HEK293 (cell line): ENCODE data around the gene VPS33A.

Experiments used
- AEBP2 ChIP-seq: fragments of 450-650 bp; formaldehyde crosslinking; IDR thresholded peaks from 2 replicates; pipeline ENCODE4 v1.5.1; 2016; ENCODE audit warnings: missing biosample characterization, missing genetic modification characterization, borderline replicate concordance
- ATF2 ChIP-seq: fragments of 450-650 bp; formaldehyde crosslinking; IDR thresholded peaks from 2 replicates; pipeline ENCODE4 v1.5.1; 2016; ENCODE audit warnings: missing biosample characterization, missing genetic modification characterization, low read depth
- INSM2 ChIP-seq: fragments of 450-650 bp; formaldehyde crosslinking; IDR thresholded peaks from 2 replicates; pipeline ENCODE4 v1.5.1; 2016; ENCODE audit warnings: missing biosample characterization, missing genetic modification characterization
- PATZ1 ChIP-seq: fragments of 450-650 bp; formaldehyde crosslinking; IDR thresholded peaks from 2 replicates; pipeline ENCODE4 v1.5.1; 2016; ENCODE audit warnings: missing biosample characterization, missing genetic modification characterization
- SETDB1 ChIP-seq: IDR thresholded peaks from one replicate; pipeline ENCODE4 v1.6.1; 2017; ENCODE audit warnings: mild to moderate bottlenecking, low read length, moderate library complexity, mixed read lengths; ENCODE audit not compliant: insufficient read length
- SP3 ChIP-seq: fragments of 450-650 bp; formaldehyde crosslinking; IDR thresholded peaks from 2 replicates; pipeline ENCODE4 v1.5.1; 2016; ENCODE audit warnings: missing biosample characterization, missing genetic modification characterization
- YY2 ChIP-seq: fragments of 450-650 bp; formaldehyde crosslinking; IDR thresholded peaks from 2 replicates; pipeline ENCODE4 v1.5.1; 2016; ENCODE audit warnings: missing biosample characterization, missing genetic modification characterization
- ZNF138 ChIP-seq: fragments of 450-650 bp; formaldehyde crosslinking; IDR thresholded peaks from 2 replicates; pipeline ENCODE4 v1.5.1; 2016; ENCODE audit warnings: missing biosample characterization, missing genetic modification characterization, borderline replicate concordance
- ZNF169 ChIP-seq: fragments of 450-650 bp; formaldehyde crosslinking; IDR thresholded peaks from 2 replicates; pipeline ENCODE4 v1.5.1; 2016; ENCODE audit warnings: missing biosample characterization, missing genetic modification characterization
- ZNF174 ChIP-seq: fragments of 450-650 bp; formaldehyde crosslinking; IDR thresholded peaks from 2 replicates; pipeline ENCODE4 v1.5.0; 2017; ENCODE audit warnings: missing biosample characterization, mild to moderate bottlenecking, missing genetic modification characterization
- ZNF223 ChIP-seq: fragments of 450-650 bp; formaldehyde crosslinking; IDR thresholded peaks from 2 replicates; pipeline ENCODE4 v1.5.1; 2016; ENCODE audit warnings: missing biosample characterization, missing genetic modification characterization
- ZNF23 ChIP-seq: fragments of 450-650 bp; formaldehyde crosslinking; IDR thresholded peaks from 2 replicates; pipeline ENCODE4 v1.5.1; 2016; ENCODE audit warnings: missing biosample characterization, missing genetic modification characterization, borderline replicate concordance
- ZNF324 ChIP-seq: fragments of 450-650 bp; formaldehyde crosslinking; IDR thresholded peaks from 2 replicates; pipeline ENCODE4 v1.5.1; 2016; ENCODE audit warnings: missing biosample characterization, missing genetic modification characterization
- ZNF366 ChIP-seq: fragments of 450-650 bp; formaldehyde crosslinking; conservative IDR thresholded peaks from 2 replicates; pipeline ENCODE4 v1.5.1; 2016; ENCODE audit warnings: missing biosample characterization, missing genetic modification characterization
- ZNF426 ChIP-seq: fragments of 450-650 bp; formaldehyde crosslinking; IDR thresholded peaks from 2 replicates; pipeline ENCODE4 v1.5.1; 2017; ENCODE audit warnings: missing biosample characterization, missing genetic modification characterization, mild to moderate bottlenecking, inconsistent platforms, moderate library complexity
- ZNF488 ChIP-seq: fragments of 450-650 bp; formaldehyde crosslinking; IDR thresholded peaks from 2 replicates; pipeline ENCODE4 v1.5.1; 2016; ENCODE audit warnings: missing biosample characterization, missing genetic modification characterization
- ZNF510 ChIP-seq: fragments of 450-650 bp; formaldehyde crosslinking; IDR thresholded peaks from 2 replicates; pipeline ENCODE4 v1.5.1; 2018; ENCODE audit warnings: mild to moderate bottlenecking, missing genetic modification characterization, missing biosample characterization; ENCODE audit not compliant: insufficient replicate concordance
- ZNF514 ChIP-seq: fragments of 450-650 bp; formaldehyde crosslinking; IDR thresholded peaks from 2 replicates; pipeline ENCODE4 v1.5.1; 2016; ENCODE audit warnings: missing biosample characterization, missing genetic modification characterization
- ZSCAN18 ChIP-seq: fragments of 450-650 bp; formaldehyde crosslinking; IDR thresholded peaks from 2 replicates; pipeline ENCODE4 v1.5.1; 2016; ENCODE audit warnings: missing biosample characterization, missing genetic modification characterization
- ZSCAN30 ChIP-seq: fragments of 450-650 bp; IDR thresholded peaks from 2 replicates; pipeline ENCODE4 v1.5.1; 2018; ENCODE audit warnings: missing biosample characterization, mild to moderate bottlenecking, missing genetic modification characterization, moderate library complexity

VPS33A gene

GRCh38 chr12:122225683-122226365, 40.5 kb downstream of the VPS33A start, which contains the start of gene DIABLO (continued):
- TF ChIP-seq ZSCAN18 (no peak), ATF2 (tag by site-specific recombination) (no peak; the same call in 1 of the 2 replicates), ZNF174 (tag by site-specific recombination) (no peak), ZNF514 (no peak), ZNF366 (tag by site-specific recombination) (no peak), SETDB1 (no peak), AEBP2 (tag by site-specific recombination) (no peak), ZNF488 (no peak), ZNF324 (tag by site-specific recombination) (peak; percentile 65), ZNF426 (tag by site-specific recombination) (no peak), ZNF169 (tag by site-specific recombination) (no peak), ZNF23 (tag by site-specific recombination) (no peak), ZNF138 (tag by site-specific recombination) (no peak), ZSCAN30 (peak; percentile 68; the same call in 1 of the 2 replicates), ZNF223 (tag by site-specific recombination) (no peak), ZNF510 (tag by site-specific recombination) (no peak), YY2 (tag by site-specific recombination) (peak; percentile 97), SP3 (tag by site-specific recombination) (peak; percentile 98), INSM2 (peak; percentile 67; the same call in 1 of the 2 replicates), PATZ1 (tag by site-specific recombination) (peak; percentile 46; the same call in 1 of the 2 replicates)
- TF ChIP-seq, all 188 proteins: peak for 53
